ENCODE measurements around the gene ANO8. TPM values are rescaled to one million over a fixed set of nuclear protein-coding genes. Genes with fewer than 3 reads are reported as not detected.
A peak's percentile ranks its signal among the peaks of the same experiment; 100 is the strongest.
"Not testable (repeated sequence)": the region's sequence is repeated elsewhere in the genome, so short reads cannot be mapped to it uniquely, and the experiment has no call there.

ANO8 gene
- total and polyA plus RNA-seq, 8 donors = 1.1 to 37.9 (median 9.8) TPM

DNA sequence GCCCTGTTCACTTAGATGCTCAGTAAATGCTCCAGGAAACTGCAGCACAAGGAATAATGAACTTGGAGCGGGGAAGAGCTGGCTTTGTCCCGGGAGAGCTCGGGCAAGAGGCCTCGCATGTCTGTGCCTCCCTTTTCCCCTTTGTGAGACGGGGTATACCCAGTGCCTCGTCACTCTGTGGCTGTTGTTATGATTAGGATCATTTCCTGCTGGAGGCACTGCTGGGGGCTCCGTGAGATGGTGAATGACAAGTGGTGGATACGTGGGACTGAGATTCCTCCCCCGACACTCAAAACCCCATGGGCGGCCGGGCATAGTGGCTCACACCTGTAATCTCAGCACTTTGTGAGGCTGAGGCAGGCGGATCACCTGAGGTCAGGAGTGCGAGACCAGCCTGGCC, 43.6 kb upstream of the ANO8 start:
- no peak for DNase-seq
- peaks cover 0 to 18% (median 9%) of the 10 kb centered on the region in 4 donors for H3K4me1 ChIP-seq
- H3K4me3 ChIP-seq = no peak overlapping the region
- H3K27me3 ChIP-seq = peaks cover 0 to 34% (median 5%) of the 10 kb centered on the region in 3 donors
- H3K9me3 ChIP-seq = no peaks in the 10 kb centered on the region
- TF ChIP-seq EP300 (IDR thresholded peaks at IDR 0.05) = no peak
- TF ChIP-seq, protein P1, sequence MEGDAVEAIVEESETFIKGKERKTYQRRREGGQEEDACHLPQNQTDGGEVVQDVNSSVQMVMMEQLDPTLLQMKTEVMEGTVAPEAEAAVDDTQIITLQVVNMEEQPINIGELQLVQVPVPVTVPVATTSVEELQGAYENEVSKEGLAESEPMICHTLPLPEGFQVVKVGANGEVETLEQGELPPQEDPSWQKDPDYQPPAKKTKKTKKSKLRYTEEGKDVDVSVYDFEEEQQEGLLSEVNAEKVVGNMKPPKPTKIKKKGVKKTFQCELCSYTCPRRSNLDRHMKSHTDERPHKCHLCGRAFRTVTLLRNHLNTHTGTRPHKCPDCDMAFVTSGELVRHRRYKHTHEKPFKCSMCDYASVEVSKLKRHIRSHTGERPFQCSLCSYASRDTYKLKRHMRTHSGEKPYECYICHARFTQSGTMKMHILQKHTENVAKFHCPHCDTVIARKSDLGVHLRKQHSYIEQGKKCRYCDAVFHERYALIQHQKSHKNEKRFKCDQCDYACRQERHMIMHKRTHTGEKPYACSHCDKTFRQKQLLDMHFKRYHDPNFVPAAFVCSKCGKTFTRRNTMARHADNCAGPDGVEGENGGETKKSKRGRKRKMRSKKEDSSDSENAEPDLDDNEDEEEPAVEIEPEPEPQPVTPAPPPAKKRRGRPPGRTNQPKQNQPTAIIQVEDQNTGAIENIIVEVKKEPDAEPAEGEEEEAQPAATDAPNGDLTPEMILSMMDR (IDR thresholded peaks at IDR 0.05) = no peak
- no peak for TF ChIP-seq POLR2A (IDR thresholded peaks at IDR 0.05)
- TF ChIP-seq POLR2AphosphoS5 (IDR thresholded peaks at IDR 0.05) = no peak
- no peaks in the 10 kb centered on the region for H3K36me3 ChIP-seq
- WGBS, 5 donors = 54 to 75% (median 67%) methylated on average over 11 to 13 of the region's 13 CpGs
- peak overlapping the region in 3 of 5 donors; percentile 20 to 58 (median 31) for H3K27ac ChIP-seq
- intact Hi-C loops (cut with DNase I; ENCODE audit: low total_unique reads) = no loop called here

DNA sequence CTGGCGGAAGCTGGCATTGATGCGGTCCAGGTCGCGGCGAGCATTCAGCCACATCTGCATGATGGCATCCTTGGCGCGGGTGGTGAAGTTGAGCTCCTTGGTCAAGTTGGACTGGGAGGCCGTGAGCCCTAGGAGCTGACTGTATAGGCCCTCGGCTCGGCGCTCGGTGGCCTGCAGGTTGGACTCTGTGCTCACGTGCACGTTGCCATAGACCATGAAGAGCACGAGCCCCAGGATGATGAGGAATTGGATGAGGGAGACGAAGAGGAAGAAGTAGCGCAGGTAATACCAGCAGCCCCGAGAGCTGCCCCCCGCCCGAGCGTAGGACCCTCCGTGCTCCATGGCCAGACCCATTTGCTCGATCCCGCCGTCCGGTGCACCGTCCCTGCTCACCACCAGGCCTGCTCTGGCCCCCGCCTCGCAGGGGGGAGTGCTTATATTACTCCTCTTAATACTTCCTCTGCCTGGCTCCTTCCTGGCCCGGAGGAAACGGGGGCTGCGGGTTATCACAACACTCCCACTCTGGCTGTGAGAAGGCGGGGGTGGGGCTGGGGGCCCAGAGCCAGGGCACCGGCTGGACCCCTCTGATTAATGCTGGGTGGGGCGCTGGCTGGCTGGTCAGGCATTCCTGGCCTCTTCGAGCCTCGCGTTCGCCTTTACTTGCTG, 42.4 kb upstream of the ANO8 start, which contains the start of gene PLVAP:
TSS of gene PLVAP (minus strand) at position 408 of the 666 bp plus-strand sequence. CDS start at position 354, 54 bp downstream.
- Histone ChIP-seq H3K36me3 (no peaks in the 10 kb centered on the region), H3K4me3 (peak within 1 kb of the TSS; percentile 24 to 35 (median 28)), H3K9me3 (no peaks in the 10 kb centered on the region), H3K27ac (peak within 1 kb of the TSS in 4 of 5 donors; percentile 1 to 58 (median 26)), H3K27me3 (peaks cover 0 to 34% (median 5%) of the 10 kb centered on the region in 3 donors), H3K4me1 (peaks cover 0 to 6% (median 3%) of the 10 kb centered on the region in 4 donors)
- peak in 1 of 2 donors; percentile 70 for DNase-seq
- 37 to 48% (median 40%) methylated on average over 31 to 39 of the region's 39 CpGs for WGBS, 5 donors
- intact Hi-C loops (cut with DNase I; ENCODE audit: low total_unique reads) = no loop called here
- TF ChIP-seq, protein P1 (IDR thresholded peaks at IDR 0.05) = no peak
- TF ChIP-seq POLR2AphosphoS5 (IDR thresholded peaks at IDR 0.05) = peak in 2 of 3 donors; percentile 48 to 57
- no peak for TF ChIP-seq POLR2A (IDR thresholded peaks at IDR 0.05)
- TF ChIP-seq EP300 (IDR thresholded peaks at IDR 0.05) = no peak

DNA sequence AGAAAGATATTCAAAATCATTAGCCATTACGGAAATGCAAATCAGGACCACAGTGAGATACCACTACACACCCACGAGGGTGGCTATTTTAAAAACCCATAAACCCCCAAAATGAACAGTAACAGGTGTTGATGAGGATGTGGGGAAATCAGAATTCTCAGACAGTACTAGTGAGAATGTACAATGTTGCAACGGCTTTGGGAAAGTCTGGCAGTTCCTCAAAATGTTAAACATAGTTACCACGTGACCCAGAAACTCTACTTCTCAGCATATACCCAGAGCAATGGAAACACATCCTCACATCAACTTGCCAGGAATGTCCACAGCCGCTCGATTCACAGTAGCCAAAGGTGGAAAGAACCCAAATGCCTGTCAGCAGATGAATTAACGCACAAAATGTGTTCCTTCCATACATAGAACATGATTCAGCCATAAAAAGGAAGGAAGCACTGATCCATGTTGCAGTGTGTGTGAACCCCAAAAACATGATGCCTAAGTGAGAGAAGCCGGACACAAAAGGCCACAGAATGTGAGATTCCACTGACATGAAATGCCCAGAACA, 35.5 kb upstream of the ANO8 start:
- Histone ChIP-seq H3K27ac (peak overlapping the region in 2 of 5 donors; percentile 52 to 61), H3K9me3 (no peaks in the 10 kb centered on the region), H3K4me3 (no peak overlapping the region), H3K4me1 (peaks cover 0 to 15% (median 0%) of the 10 kb centered on the region in 4 donors), H3K27me3 (peaks cover 0 to 20% (median 0%) of the 10 kb centered on the region in 3 donors), H3K36me3 (no peaks in the 10 kb centered on the region)
- WGBS, 5 donors = 24 to 54% (median 44%) methylated on average over 8 of the region's 8 CpGs
- TF ChIP-seq, protein P1 (IDR thresholded peaks at IDR 0.05) = no peak
- no peak for TF ChIP-seq POLR2AphosphoS5 (IDR thresholded peaks at IDR 0.05)
- TF ChIP-seq POLR2A (IDR thresholded peaks at IDR 0.05) = no peak
- TF ChIP-seq EP300 (IDR thresholded peaks at IDR 0.05) = no peak
- intact Hi-C loops (cut with DNase I; ENCODE audit: low total_unique reads) = no loop called here
- DNase-seq = peak in 1 of 2 donors; percentile 70

DNA sequence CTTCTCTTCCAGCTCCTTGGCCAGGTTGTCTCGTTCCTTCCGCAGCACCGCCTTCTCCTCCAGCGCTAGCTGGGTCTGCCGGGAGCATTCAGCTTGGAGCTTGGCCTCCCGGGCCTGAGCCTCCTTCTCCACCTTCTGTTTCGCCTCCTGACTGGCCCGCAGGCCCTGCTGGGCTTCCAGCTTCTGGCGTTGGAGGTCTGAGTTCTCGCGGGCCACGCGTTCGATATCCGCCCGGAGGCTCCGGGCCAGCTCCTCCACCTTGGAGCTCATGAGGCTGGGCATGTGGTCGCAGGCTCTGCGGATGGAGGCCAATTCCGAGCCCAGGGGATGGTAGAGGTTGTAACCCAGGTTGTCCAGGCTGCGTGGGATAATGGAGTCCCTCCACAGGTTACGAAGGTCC, 30.7 kb upstream of the ANO8 start:
- DNase-seq = no peak
- Histone ChIP-seq H3K27me3 (peaks cover 0 to 20% (median 0%) of the 10 kb centered on the region in 3 donors), H3K36me3 (no peaks in the 10 kb centered on the region), H3K4me3 (no peak overlapping the region), H3K27ac (no peak overlapping the region), H3K4me1 (peaks cover 0 to 12% (median 0%) of the 10 kb centered on the region in 4 donors), H3K9me3 (no peaks in the 10 kb centered on the region)
- intact Hi-C loops (cut with DNase I; ENCODE audit: low total_unique reads) = no loop called here
- TF ChIP-seq POLR2A (IDR thresholded peaks at IDR 0.05) = no peak
- TF ChIP-seq POLR2AphosphoS5 (IDR thresholded peaks at IDR 0.05) = no peak
- TF ChIP-seq, protein P1 (IDR thresholded peaks at IDR 0.05) = no peak
- no peak for TF ChIP-seq EP300 (IDR thresholded peaks at IDR 0.05)
- 88 to 96% (median 93%) methylated on average over 20 to 22 of the region's 22 CpGs for WGBS, 5 donors

DNA sequence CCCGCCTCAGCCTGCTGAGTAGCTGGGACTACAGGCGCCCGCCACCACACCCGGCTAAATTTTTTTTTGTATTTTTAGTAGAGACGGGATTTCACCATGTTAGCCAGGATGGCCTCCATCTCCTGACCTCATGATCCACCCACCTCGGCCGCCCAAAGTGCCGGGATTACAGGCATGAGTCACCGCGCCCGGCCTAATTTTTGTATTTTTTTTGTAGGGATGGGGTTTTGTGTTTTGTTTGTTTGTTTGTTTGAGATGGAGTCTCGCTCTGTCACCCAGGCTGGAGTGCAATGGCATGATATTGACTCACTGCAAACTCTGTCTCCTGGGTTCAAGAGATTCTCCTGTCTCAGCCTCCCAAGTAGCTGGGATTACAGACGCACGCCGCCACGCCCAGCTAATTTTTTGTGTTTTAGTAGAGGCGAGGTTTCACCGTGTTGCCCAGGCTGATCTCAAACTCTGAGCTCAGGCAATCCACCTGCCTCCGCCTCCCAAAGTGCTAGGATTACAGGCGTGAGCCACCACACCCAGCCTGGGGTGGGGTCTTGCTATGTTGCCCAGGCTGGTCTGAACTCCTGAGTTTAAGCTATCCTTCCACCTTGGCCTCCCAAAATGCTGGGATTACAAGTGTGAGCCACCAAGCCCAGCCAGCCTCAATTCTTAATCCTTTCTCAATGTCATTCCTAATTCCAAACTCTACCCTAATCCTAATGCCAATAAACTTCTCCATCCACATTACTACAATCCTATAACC, 29.4 kb upstream of the ANO8 start:
- 85 to 92% (median 86%) methylated on average over 20 of the region's 20 CpGs for WGBS, 5 donors
- intact Hi-C loops (cut with DNase I; ENCODE audit: low total_unique reads) = not testable (repeated sequence)
- peaks cover 0 to 17% (median 0%) of the 10 kb centered on the region in 3 donors for H3K27me3 ChIP-seq

More for the DNA sequence above, 29.4 kb upstream of the ANO8 start:
- DNase-seq, H3K4me3 ChIP-seq, H3K9me3 ChIP-seq, H3K36me3 ChIP-seq, H3K4me1 ChIP-seq, H3K27ac ChIP-seq: not testable (repeated sequence)

Data from stomach (tissue), 9 donors.